HepG2 (cell line): ENCODE data around the gene GABARAPL2. TPM values are rescaled to one million over a fixed set of nuclear protein-coding genes. Genes with fewer than 3 reads are reported as not detected.

Experiments
- CHD2 ChIP-seq: IDR thresholded peaks from 2 replicates; pipeline ENCODE4 v1.6.1; 2011; ENCODE audit warnings: low read depth, low read length, improper control_type of control experiment
- FOXP4 ChIP-seq: sonication (generic); formaldehyde crosslinking; IDR thresholded peaks from 2 replicates; pipeline ENCODE4 v1.4.0; 2020; ENCODE audit warnings: missing genetic modification reagents
- GATA4 ChIP-seq: sonication (generic); IDR thresholded peaks from 2 replicates; pipeline ENCODE4 v1.6.1; 2016; ENCODE audit warnings: antibody characterized with exemption, low read depth, borderline replicate concordance
- HOXA9 ChIP-seq: sonication (generic); formaldehyde crosslinking; IDR thresholded peaks from 2 replicates; pipeline ENCODE4 v1.8.1; 2022; ENCODE audit warnings: missing genetic modification reagents, mild to moderate bottlenecking, moderate library complexity, borderline replicate concordance
- KDM2A ChIP-seq: sonication (generic); formaldehyde crosslinking; IDR thresholded peaks from 2 replicates; pipeline ENCODE4 v1.4.0; 2020; ENCODE audit warnings: low read depth, missing genetic modification reagents, borderline replicate concordance
- POGZ ChIP-seq: sonication (generic); formaldehyde crosslinking; IDR thresholded peaks from 2 replicates; pipeline ENCODE4 v1.4.0; 2020; ENCODE audit warnings: mild to moderate bottlenecking, missing genetic modification reagents
- REPIN1 ChIP-seq: sonication (generic); formaldehyde crosslinking; IDR thresholded peaks from 2 replicates; pipeline ENCODE4 v1.8.0; 2022; ENCODE audit warnings: missing genetic modification reagents, low read depth, mild to moderate bottlenecking, borderline replicate concordance
- SP5 ChIP-seq: IDR thresholded peaks from 2 replicates; pipeline ENCODE4 v1.6.1; 2016; ENCODE audit warnings: low read depth, borderline replicate concordance
- ZBTB20 ChIP-seq: sonication (generic); formaldehyde crosslinking; IDR thresholded peaks from 2 replicates; pipeline ENCODE4 v1.8.1; 2023; ENCODE audit warnings: missing genetic modification reagents, low read depth, mild to moderate bottlenecking, borderline replicate concordance
- ZBTB34 ChIP-seq: sonication (generic); formaldehyde crosslinking; IDR thresholded peaks from 2 replicates; pipeline ENCODE4 v1.8.0; 2022; ENCODE audit warnings: mild to moderate bottlenecking, missing genetic modification reagents
- ZNF775 ChIP-seq: sonication (generic); formaldehyde crosslinking; IDR thresholded peaks from 2 replicates; pipeline ENCODE4 v1.4.0; 2020; ENCODE audit warnings: missing genetic modification reagents, mild to moderate bottlenecking, moderate library complexity, borderline replicate concordance
- polyA plus RNA-seq, 8 experiments: library from polyadenylated mRNA; depleted of rRNA in 3 of 8; stranded (reverse) in 7 of 8; unstranded in 1 of 8; fragments of >200 nt; fragmentation: Illumina TruSeq in 4 of 8; extraction: Trizol in 4 of 8; gene quantifications; 2 replicates each; pipeline versions ENCODE4 v1.2.1 to v1.2.3, GENCODE V29; 2011 to 2016; ENCODE audit warnings: low read depth in 4 of 8, missing spikeins in 1 of 8, mixed read lengths in 1 of 8; ENCODE audit not compliant: insufficient read depth in 1 of 8
- total RNA-seq, 5 experiments: library from RNA; depleted of rRNA; stranded (reverse); fragments of >200 nt; fragmentation: Illumina TruSeq; extraction: Trizol; gene quantifications; 2 replicates each; pipeline ENCODE4 v1.2.3, GENCODE V29; 2016; ENCODE audit warnings: low read depth in 1 of 5
- TF ChIP-seq, protein P1 (sequence below): sonication (generic); formaldehyde crosslinking; IDR thresholded peaks from 2 replicates; pipeline ENCODE4 v1.4.0; 2020; ENCODE audit warnings: missing genetic modification reagents, mild to moderate bottlenecking, borderline replicate concordance
- TF ChIP-seq, protein P2 (sequence below): sonication (generic); formaldehyde crosslinking; conservative IDR thresholded peaks from 2 replicates; pipeline ENCODE4 v1.8.0; 2022; ENCODE audit warnings: missing genetic modification reagents
- TF ChIP-seq, protein P3 (sequence below): sonication (generic); formaldehyde crosslinking; IDR thresholded peaks from 2 replicates; pipeline ENCODE4 v1.4.0; 2020; ENCODE audit warnings: missing genetic modification reagents

Gene GABARAPL2
- total and polyA plus RNA-seq, 2 of the 13 experiments (the other 11 are each of a cell fraction or from before 2014, with no cell fraction given): 76.4 to 83.0 TPM

DNA sequence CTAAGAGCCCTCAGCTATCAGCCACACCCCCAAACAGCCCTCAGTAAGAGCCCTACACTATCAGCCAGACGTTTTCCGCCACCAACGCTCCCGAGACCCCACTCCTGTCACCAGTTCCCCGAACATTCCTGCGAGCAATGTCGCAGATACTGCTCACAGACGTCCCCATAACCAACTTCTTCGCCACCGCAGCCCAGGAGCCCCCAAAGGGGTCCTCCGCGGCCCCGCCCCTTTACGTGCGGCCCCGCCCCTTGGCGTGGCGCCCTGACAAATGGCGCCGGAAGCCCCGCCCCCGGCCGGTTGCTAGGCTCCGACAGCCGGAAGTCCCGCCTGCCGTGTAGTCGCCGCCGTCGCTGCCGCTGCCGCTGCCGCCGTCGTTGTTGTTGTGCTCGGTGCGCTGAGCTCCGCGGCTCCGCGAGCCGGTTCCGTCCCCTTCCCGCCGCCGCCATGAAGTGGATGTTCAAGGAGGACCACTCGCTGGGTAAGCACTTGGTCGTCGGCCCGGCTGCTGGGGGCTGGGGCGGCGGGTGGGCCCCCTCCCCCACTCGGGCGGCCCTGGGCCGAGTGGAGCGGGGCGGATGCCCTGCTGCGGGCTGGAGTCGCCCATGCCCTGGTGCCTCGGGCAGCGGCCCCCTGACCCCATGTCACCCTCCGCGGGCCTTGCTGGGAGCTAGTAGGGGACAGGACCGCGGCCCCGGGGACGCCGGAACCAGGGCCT is at the start of gene GABARAPL2 (continued):
- TF ChIP-seq HOXA9 (CRISPR knock-in tag) (no peak), CHD2 (peak; percentile 46; the same call in 1 of the 2 replicates), ZBTB20 (no peak), GATA4 (no peak), REPIN1 (CRISPR knock-in tag) (peak; percentile 98), ZBTB34 (no peak), KDM2A (CRISPR knock-in tag) (peak; percentile 91), SP5 (CRISPR knock-in tag) (peak; percentile 89), POGZ (CRISPR knock-in tag) (peak; percentile 17; the same call in 1 of the 2 replicates), FOXP4 (peak; percentile 50), ZNF775 (CRISPR knock-in tag) (no peak)
- TF ChIP-seq, protein P1, sequence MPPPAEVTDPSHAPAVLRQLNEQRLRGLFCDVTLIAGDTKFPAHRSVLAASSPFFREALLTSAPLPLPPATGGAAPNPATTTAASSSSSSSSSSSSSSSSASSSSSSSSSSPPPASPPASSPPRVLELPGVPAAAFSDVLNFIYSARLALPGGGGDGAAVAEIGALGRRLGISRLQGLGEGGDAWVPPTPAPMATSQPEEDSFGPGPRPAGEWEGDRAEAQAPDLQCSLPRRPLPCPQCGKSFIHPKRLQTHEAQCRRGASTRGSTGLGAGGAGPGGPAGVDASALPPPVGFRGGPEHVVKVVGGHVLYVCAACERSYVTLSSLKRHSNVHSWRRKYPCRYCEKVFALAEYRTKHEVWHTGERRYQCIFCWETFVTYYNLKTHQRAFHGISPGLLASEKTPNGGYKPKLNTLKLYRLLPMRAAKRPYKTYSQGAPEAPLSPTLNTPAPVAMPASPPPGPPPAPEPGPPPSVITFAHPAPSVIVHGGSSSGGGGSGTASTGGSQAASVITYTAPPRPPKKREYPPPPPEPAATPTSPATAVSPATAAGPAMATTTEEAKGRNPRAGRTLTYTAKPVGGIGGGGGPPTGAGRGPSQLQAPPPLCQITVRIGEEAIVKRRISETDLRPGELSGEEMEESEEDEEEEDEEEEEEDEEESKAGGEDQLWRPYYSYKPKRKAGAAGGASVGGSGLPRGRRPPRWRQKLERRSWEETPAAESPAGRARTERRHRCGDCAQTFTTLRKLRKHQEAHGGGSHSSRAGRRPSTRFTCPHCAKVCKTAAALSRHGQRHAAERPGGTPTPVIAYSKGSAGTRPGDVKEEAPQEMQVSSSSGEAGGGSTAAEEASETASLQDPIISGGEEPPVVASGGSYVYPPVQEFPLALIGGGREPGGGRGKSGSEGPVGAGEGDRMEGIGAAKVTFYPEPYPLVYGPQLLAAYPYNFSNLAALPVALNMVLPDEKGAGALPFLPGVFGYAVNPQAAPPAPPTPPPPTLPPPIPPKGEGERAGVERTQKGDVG: no peak
- TF ChIP-seq, protein P2, sequence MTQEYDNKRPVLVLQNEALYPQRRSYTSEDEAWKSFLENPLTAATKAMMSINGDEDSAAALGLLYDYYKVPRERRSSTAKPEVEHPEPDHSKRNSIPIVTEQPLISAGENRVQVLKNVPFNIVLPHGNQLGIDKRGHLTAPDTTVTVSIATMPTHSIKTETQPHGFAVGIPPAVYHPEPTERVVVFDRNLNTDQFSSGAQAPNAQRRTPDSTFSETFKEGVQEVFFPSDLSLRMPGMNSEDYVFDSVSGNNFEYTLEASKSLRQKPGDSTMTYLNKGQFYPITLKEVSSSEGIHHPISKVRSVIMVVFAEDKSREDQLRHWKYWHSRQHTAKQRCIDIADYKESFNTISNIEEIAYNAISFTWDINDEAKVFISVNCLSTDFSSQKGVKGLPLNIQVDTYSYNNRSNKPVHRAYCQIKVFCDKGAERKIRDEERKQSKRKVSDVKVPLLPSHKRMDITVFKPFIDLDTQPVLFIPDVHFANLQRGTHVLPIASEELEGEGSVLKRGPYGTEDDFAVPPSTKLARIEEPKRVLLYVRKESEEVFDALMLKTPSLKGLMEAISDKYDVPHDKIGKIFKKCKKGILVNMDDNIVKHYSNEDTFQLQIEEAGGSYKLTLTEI: no peak
- TF ChIP-seq, protein P3, sequence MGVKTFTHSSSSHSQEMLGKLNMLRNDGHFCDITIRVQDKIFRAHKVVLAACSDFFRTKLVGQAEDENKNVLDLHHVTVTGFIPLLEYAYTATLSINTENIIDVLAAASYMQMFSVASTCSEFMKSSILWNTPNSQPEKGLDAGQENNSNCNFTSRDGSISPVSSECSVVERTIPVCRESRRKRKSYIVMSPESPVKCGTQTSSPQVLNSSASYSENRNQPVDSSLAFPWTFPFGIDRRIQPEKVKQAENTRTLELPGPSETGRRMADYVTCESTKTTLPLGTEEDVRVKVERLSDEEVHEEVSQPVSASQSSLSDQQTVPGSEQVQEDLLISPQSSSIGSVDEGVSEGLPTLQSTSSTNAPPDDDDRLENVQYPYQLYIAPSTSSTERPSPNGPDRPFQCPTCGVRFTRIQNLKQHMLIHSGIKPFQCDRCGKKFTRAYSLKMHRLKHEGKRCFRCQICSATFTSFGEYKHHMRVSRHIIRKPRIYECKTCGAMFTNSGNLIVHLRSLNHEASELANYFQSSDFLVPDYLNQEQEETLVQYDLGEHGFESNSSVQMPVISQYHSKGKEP (CRISPR knock-in tag): 0 out of 2 replicates have a peak, but pooled peaks have one; percentile 24
